ENCODE measurements around the gene PIK3R3.
A peak's percentile ranks its signal among the peaks of the same experiment; 100 is the strongest.

Gene PIK3R3

DNA sequence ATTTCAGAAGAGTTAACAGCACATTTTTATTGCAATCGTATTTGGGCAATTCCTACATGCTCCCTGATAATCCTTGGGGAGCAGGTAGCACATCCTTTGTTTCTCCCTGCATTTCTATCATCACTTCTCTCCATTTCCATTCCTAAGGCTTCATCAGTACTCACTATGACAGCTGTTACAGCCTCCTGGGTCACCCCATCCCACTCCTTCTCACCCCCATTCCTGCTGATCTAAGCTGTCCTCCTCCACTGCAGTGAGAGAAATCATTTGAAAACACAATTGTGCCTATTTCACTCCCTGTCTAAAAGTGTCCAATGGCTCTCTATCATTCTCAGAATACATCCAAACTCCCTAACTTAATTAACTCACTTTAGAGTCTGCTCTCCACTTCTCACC, 25.5 kb upstream of the PIK3R3 start:
- DNase-seq (ENCODE audit: low spot score): no peak

DNA sequence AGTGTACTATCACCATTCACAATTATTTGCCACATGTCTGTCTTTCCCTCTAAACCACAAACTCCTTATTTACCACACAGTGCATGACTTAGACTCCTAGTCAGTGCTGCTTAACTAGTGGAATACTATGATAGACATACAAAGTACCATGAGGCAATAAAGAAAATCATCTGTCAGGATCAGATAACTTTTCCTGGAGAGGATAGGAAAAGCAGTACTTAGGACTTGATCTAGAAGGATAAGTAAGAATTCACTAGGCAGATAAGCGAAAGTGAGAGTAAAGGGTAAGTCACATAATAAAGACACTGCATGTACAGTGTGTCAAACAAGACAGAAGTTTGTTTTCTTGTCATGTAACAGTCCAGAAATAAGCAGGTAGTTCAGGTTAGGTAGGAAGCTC, 21.3 kb upstream of the PIK3R3 start:
- no peak for DNase-seq (ENCODE audit: low spot score)

DNA sequence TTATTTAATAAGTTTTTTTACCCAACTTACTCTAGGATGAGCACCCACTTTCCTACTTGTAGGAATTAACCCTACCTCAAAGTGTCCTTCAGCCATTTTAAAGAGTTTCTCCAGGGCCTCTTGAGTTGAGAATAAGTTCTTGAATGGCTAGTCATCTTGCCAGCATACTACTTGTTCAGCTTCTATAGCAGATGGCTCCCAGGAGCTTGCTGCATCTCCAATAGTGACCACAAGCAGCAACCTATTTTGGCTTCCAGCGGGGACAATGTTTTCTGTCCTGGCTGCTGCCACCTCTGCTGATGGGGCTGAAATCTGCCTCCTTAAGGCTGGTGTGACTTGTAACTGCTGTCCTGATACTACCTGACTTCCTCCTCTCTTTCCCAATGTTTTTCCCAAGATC, 20.8 kb upstream of the PIK3R3 start:
- no peak for DNase-seq (ENCODE audit: low spot score)

- no peak for DNase-seq (ENCODE audit: low spot score)
Observed at GRCh38 chr1:46152016-46152415, 19.6 kb upstream of the PIK3R3 start.

DNA sequence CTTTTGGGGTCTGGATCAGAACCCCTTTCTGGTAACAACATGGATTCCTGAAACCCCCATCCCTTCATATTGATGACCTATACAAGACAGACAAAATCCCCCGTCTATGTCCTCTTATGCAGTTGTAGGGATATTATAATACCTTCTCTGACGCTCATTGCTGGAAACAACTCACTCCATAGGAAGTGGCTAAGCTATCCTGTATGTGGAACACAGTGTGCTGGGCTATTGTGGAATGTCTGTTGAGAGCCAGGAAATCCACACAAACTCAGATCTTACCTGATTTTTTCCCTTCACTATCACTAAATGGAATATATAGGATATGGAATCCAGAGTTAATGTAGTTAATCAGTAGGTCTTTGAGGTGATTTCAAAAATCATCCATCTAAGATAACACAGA, 17.7 kb upstream of the PIK3R3 start:
- DNase-seq (ENCODE audit: low spot score): no peak

DNA sequence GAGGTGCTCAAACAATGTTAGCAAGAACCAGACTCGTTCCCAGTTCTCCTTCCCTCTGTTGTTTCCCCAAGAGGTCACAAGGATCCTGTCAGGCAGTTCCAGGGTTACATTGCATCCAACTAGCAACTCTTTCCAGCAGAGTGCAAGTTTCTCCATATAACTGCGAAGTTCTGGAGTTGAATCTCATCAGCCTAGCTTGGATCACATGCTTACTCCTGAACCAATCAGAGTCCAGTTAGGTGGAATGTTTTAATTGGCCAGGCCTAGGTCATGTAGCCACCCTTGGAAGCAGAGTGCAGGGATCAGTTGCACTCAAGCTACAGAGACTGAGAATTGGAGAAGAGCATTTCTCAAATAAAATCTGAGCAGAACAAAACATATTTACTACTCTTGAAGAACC, 15.9 kb upstream of the PIK3R3 start:
- DNase-seq (ENCODE audit: low spot score): no peak

- no peak for DNase-seq (ENCODE audit: low spot score)
Observed at GRCh38 chr1:46137916-46138315, 5.5 kb upstream of the PIK3R3 start.

- no peak for DNase-seq (ENCODE audit: low spot score)
Observed at GRCh38 chr1:46136711-46137110, 4.3 kb upstream of the PIK3R3 start.

- no peak for DNase-seq (ENCODE audit: low spot score)
Observed at GRCh38 chr1:46134660-46135331, 2.4 kb upstream of the PIK3R3 start.

- no peak for DNase-seq (ENCODE audit: low spot score)
Observed at GRCh38 chr1:46133781-46134350, 1.4 kb upstream of the PIK3R3 start.

DNA sequence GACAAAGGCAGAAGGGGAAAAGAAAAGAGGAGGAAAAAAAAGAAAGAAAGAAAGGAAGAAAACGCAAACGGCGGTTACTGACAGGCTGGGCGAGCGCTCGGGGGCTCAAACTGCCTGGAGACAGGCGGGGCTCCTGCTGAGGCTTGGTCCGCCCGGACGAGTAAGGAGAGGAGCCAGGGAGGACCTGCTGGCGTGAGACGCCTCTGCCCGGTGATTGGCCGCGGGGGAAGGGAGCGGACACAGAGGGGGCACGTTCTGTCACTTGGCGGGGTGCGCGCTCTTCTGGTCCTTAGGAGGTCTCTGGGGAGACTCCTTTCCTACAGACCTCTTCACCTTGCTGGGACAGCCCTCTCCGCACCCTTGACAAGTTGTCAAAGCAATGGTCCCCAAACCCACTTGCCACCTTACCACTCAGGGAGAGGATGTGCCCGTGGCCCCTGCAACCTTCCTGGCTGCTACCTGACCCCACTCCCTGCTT, 791 bp upstream of the PIK3R3 start:
- DNase-seq (ENCODE audit: low spot score): no peak

DNA sequence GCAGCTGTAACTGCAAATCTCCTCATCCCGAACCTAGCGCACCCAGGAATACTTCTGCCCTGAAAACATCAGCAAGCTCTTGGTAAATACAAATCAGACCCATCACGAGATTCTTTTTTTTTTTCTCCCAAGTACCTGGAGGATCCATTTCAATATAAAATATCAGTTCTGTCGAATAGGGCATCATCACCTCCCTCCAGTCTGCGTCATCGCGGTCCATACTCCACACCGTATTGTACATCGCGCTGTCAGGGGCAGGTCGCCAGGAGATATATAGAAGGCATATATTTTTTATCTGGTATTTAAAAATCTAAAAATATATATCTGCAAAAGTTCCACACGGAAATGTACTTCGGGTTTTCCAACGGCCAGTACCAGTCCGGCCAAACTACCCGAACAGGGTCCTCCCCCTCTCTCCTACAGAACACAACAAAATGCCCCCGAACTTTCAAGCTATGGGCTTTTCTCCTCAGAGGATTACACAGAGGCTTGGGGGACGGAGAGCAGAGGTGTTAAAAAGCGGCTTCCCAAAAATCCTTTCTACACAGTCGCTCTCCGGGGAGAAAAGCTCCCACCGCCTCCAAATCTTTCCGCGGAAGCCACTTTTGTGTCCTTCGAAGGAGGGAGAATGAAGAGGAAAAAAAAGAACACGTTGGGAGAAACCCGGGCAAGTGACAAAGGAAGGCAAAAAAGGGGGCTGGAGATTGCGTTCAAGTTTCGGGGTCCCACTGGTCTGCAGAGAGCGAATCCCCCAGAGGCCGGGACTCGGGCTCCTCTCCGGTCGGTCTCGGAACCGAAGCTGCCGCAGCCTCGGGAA, 509 bp downstream of the PIK3R3 start:
- DNase-seq (ENCODE audit: low spot score): peak; percentile 7

DNA sequence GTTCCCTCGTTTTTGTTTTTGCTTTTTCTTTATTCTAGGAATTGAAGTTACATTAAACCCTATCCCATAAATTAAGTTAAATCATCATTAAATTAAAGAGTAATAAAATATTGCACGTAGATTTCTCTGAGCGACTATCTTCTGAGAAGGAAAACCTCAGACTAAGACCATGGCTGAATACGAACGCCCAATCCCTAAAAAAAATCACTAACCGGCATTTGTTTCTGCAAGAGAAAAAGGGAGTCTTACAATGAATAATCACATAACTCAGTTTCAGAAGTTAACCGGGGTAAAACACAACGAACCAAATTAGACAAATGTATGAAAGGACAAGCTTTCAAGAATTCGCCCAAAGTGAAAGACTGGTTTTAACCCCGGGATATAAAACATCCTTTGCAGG, 1.3 kb downstream of the PIK3R3 start:
- DNase-seq (ENCODE audit: low spot score): no peak

GRCh38 chr1:46130606-46131005, 1.8 kb downstream of the PIK3R3 start:
- no peak for DNase-seq (ENCODE audit: low spot score)

- no peak for DNase-seq (ENCODE audit: low spot score)
Observed at GRCh38 chr1:46130121-46130520, 2.3 kb downstream of the PIK3R3 start.

GRCh38 chr1:46128344-46128743, 4.1 kb downstream of the PIK3R3 start:
- no peak for DNase-seq (ENCODE audit: low spot score)

DNA sequence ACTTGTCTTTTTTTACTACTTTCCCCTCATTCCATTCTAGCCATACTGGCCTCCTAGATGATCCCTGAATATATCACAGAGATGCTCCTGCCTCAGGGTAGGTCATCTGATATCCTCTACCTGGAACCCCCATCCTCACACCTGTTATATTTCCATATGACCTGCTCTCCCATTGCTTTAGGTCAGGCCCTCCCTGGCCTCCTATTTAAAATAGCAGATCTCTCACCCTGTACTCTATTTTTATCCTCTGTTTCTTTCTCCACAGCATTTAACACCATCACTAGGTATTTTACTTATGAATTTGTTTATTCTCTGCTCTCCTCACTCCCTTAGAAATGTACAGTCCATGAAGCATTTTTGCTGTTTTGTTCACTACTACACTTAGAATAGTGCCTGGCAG, 13.6 kb downstream of the PIK3R3 start:
- no peak for DNase-seq (ENCODE audit: low spot score)

DNA sequence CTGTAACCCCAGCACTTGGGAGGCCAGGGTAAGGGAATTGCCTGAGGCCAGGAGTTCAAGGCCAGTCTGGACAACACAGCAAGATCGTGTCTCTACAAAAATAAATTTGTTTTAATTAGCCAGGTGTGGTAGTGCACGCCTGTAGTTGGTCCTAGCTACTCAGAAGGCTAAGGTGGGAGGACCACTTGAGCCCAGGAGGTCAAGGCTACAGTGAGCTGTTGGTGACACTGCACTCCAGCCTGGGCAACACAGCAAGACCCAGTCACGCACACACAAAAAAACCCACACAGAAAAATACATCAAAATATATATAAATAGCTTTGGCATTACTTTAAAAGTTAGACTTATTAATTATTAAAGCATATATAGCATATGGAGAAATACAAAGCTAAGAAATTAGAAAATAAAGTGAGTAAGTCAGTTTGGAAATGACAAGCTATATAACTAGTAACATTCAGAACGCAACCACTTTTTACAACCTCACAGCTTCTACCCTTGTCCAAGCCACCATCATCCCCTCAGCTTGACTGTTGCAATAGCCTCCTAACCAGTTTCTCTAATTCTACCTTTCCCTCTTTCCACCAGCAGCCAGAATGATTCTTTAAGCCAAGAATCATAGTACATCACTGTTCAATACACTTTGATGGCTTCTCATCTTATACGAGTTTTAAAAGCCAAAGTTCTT, 14.5 kb downstream of the PIK3R3 start:
- DNase-seq (ENCODE audit: low spot score): no peak

GRCh38 chr1:46114925-46115603, 17.4 kb downstream of the PIK3R3 start:
- no peak for DNase-seq (ENCODE audit: low spot score)

DNA sequence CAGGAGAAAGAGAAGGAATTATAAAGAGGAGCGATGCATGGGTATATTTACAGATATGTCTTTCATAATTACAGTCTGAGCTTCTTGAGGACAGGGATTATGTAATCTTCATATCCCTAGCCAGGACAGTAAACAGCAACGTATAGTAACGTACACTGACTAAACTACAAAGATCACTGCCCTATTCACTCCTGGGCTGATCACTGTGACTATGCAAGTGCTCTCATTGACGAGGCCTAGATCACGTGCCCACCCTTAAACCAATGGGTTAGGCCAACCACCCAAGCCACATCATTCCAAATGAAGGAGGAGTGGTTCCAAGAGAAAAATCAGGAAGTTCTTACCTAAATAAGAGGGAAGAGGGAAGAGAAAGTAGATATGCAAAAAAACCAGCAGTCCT, 18.5 kb downstream of the PIK3R3 start:
- no peak for DNase-seq (ENCODE audit: low spot score)

DNA sequence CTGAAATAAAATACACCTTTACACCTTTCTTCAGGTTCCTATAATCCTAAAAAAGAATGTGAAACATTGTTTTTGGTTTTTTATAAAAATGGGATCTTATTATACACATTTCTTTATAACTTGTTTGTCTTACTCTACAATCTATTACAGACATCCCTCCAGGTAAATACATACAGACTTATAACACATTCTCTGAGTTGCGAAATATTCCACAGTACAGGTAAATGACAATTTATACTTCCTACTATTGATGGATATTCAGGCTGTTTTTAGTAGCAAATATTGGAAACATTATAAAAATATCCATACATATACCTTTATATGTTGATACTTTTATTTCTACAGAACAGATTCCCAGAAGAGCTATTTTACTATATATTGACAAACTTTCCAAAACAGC, 20.3 kb downstream of the PIK3R3 start:
- no peak for DNase-seq (ENCODE audit: low spot score)

GRCh38 chr1:46110521-46110920, 21.9 kb downstream of the PIK3R3 start:
- DNase-seq (ENCODE audit: low spot score): no peak
